Measurements from ENCODE around the gene FAU. TPM values are rescaled to one million over a fixed set of nuclear protein-coding genes. Genes with fewer than 3 reads are reported as not detected.

The FAU gene
- total and polyA plus RNA-seq, 2 of the 13 experiments (the other 11 are each of a cell fraction or from before 2014, with no cell fraction given): 374 to 869 TPM

DNA sequence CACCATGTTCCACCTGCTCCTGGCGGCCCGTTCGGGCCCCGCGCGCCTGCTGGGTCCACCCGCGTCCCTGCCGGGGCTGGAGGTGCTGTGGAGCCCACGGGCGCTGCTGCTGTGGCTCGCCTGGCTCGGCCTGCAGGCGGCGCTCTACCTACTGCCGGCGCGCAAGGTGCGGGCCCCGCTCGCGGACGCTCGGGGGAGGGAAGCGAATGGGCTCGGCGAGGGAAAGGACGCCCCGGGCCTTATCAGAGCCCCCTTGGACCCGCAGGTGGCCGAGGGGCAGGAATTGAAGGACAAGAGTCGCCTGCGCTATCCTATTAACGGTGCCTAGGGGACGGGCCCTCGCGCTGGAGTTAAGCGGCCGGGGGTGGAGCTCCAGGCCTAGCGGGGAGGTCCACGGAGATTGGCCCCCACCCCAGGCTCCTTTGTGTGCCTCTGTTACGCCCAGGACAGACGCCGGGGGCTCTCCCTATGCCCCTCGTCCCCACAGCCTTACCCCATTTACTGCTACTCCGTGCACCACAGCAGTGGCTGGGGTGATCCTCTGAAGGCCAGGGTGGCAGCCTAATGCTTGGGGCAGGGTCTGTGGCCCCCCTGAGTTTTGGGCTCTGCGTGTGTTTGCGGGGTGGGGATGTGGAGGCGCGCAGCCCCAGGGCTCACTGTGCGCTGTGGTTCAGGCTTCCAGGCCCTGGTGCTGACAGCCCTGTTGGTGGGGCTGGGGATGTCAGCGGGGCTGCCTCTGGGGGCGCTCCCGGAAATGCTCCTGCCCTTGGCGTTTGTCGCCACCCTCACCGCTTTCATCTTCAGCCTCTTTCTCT lies 9.2 kb downstream of the FAU start (continued):
- TF ChIP-seq ZNF20 (CRISPR knock-in tag; IDR thresholded peaks at IDR 0.05) (peak; percentile 55; the same call in 1 of the 2 replicates), KLF11 (CRISPR knock-in tag; IDR thresholded peaks at IDR 0.05) (no peak), ETV5 (CRISPR knock-in tag; IDR thresholded peaks at IDR 0.05; ENCODE audit: borderline replicate concordance) (peak; percentile 50; the same call in 1 of the 2 replicates), EEA1 (CRISPR knock-in tag; IDR thresholded peaks at IDR 0.05; ENCODE audit: borderline replicate concordance) (no peak), ZBTB7A (CRISPR knock-in tag; IDR thresholded peaks at IDR 0.05) (no peak), PCBP2 (optimal IDR thresholded peaks at IDR 0.05; ENCODE audit: low read depth, low read length, poor library complexity, severe bottlenecking) (no peak), ZNF766 (CRISPR knock-in tag; IDR thresholded peaks at IDR 0.05; ENCODE audit: borderline replicate concordance) (no peak), ZNF678 (CRISPR knock-in tag; IDR thresholded peaks at IDR 0.05) (no peak), HOXA7 (CRISPR knock-in tag; IDR thresholded peaks at IDR 0.05) (no peak), ZNF720 (CRISPR knock-in tag; IDR thresholded peaks at IDR 0.05) (no peak), ZZZ3 (CRISPR knock-in tag; IDR thresholded peaks at IDR 0.05; ENCODE audit: borderline replicate concordance) (no peak), ARNT (IDR thresholded peaks at IDR 0.05) (no peak), SRSF4 (IDR thresholded peaks at IDR 0.05; ENCODE audit: low read depth, low read length, poor library complexity, severe bottlenecking) (no peak), ZBTB21 (CRISPR knock-in tag; IDR thresholded peaks at IDR 0.05) (no peak), NCOA5 (CRISPR knock-in tag; IDR thresholded peaks at IDR 0.05) (no peak), THYN1 (CRISPR knock-in tag; IDR thresholded peaks at IDR 0.05; ENCODE audit: borderline replicate concordance, low read depth) (no peak), ZNF225 (CRISPR knock-in tag; IDR thresholded peaks at IDR 0.05) (0 out of 2 replicates have a peak, but pooled peaks have one; percentile 56), ZSCAN9 (CRISPR knock-in tag; IDR thresholded peaks at IDR 0.05; ENCODE audit: borderline replicate concordance) (no peak; the same call in 1 of the 2 replicates)
- TF ChIP-seq, protein P1, sequence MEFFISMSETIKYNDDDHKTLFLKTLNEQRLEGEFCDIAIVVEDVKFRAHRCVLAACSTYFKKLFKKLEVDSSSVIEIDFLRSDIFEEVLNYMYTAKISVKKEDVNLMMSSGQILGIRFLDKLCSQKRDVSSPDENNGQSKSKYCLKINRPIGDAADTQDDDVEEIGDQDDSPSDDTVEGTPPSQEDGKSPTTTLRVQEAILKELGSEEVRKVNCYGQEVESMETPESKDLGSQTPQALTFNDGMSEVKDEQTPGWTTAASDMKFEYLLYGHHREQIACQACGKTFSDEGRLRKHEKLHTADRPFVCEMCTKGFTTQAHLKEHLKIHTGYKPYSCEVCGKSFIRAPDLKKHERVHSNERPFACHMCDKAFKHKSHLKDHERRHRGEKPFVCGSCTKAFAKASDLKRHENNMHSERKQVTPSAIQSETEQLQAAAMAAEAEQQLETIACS (CRISPR knock-in tag; IDR thresholded peaks at IDR 0.05): no peak; the same call in 1 of the 2 replicates
- TF ChIP-seq, protein P2, sequence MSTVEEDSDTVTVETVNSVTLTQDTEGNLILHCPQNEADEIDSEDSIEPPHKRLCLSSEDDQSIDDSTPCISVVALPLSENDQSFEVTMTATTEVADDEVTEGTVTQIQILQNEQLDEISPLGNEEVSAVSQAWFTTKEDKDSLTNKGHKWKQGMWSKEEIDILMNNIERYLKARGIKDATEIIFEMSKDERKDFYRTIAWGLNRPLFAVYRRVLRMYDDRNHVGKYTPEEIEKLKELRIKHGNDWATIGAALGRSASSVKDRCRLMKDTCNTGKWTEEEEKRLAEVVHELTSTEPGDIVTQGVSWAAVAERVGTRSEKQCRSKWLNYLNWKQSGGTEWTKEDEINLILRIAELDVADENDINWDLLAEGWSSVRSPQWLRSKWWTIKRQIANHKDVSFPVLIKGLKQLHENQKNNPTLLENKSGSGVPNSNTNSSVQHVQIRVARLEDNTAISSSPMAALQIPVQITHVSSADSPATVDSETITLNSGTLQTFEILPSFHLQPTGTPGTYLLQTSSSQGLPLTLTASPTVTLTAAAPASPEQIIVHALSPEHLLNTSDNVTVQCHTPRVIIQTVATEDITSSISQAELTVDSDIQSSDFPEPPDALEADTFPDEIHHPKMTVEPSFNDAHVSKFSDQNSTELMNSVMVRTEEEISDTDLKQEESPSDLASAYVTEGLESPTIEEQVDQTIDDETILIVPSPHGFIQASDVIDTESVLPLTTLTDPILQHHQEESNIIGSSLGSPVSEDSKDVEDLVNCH (CRISPR knock-in tag; IDR thresholded peaks at IDR 0.05): no peak
- TF ChIP-seq, protein P3, sequence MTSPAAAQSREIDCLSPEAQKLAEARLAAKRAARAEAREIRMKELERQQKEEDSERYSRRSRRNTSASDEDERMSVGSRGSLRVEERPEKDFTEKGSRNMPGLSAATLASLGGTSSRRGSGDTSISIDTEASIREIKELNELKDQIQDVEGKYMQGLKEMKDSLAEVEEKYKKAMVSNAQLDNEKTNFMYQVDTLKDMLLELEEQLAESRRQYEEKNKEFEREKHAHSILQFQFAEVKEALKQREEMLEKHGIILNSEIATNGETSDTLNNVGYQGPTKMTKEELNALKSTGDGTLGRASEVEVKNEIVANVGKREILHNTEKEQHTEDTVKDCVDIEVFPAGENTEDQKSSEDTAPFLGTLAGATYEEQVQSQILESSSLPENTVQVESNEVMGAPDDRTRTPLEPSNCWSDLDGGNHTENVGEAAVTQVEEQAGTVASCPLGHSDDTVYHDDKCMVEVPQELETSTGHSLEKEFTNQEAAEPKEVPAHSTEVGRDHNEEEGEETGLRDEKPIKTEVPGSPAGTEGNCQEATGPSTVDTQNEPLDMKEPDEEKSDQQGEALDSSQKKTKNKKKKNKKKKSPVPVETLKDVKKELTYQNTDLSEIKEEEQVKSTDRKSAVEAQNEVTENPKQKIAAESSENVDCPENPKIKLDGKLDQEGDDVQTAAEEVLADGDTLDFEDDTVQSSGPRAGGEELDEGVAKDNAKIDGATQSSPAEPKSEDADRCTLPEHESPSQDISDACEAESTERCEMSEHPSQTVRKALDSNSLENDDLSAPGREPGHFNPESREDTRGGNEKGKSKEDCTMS (CRISPR knock-in tag; conservative IDR thresholded peaks at IDR 0.05): no peak
- TF ChIP-seq, protein P4, sequence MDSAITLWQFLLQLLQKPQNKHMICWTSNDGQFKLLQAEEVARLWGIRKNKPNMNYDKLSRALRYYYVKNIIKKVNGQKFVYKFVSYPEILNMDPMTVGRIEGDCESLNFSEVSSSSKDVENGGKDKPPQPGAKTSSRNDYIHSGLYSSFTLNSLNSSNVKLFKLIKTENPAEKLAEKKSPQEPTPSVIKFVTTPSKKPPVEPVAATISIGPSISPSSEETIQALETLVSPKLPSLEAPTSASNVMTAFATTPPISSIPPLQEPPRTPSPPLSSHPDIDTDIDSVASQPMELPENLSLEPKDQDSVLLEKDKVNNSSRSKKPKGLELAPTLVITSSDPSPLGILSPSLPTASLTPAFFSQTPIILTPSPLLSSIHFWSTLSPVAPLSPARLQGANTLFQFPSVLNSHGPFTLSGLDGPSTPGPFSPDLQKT (CRISPR knock-in tag; IDR thresholded peaks at IDR 0.05; ENCODE audit: borderline replicate concordance): no peak

Data from HepG2 (cell line).